Measurements from ENCODE around the gene QPRT.

GRCh38 chr16:29688172-29688571, 9.2 kb downstream of the QPRT start:
- no peak for TF ChIP-seq CTCF (conservative IDR thresholded peaks at IDR 0.05)
- TF ChIP-seq EZH2 (IDR thresholded peaks at IDR 0.05; ENCODE audit: low read depth) = no peak
